Measurements from ENCODE around the gene TFAP2E. TPM values are rescaled to one million over a fixed set of nuclear protein-coding genes. Genes with fewer than 3 reads are reported as not detected.

Gene TFAP2E
- total RNA-seq, 1 donor from 2014 or later: 0.30 TPM

DNA sequence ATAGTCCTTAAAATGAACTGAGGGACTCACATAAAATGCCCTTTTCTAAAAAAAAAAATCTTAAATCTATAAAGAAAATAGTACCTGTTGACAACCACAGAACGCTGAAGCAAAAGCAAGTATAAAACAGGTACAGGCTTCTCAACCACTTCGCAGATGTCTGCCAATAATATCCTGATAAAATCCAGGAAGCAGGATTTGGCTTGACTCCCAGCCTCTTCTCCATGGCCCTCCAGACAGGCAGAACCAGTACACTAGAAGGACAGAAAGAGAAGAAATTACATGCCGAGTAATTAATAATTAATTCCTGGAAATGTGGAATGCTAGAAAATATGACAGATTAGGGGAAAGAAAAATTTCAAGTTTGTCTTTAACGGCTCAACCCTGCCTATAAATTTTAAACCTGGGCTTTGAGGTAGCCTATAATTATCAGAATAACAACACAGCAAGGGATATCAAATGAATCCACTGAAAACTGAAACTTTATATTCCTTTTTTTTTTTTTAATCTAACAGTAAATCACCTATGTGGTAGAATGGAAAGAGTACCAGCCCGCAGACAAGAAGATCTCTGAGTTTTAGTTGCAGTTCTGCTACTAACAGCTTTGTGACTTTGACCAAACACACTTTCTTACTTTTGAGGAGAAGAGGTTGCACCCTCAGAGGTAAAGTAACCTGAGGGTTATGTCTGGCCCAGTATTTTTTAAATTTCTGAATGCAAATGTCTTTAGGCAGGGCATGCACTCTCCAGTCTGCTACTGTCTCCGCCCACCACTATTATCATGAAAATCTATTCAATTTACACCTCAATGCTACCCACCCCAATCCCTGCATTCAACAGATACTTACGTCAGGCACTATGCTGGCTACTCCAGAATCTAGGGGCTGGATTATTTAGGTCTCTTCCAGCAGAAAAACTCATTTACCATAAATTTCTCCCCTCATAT lies 18.6 kb upstream of the TFAP2E start:
- Histone ChIP-seq H3K27me3 (ENCODE audit: low read depth) (no peaks in the 10 kb centered on the region), H3K4me3 (no peak overlapping the region), H3K9me3 (replicated peaks) (no peaks in the 10 kb centered on the region), H3K36me3 (peaks cover 38% of the 10 kb centered on the region), H3K27ac (replicated peaks) (peak overlapping the region; percentile 39), H3K4me1 (peaks cover 62% of the 10 kb centered on the region)
- TF ChIP-seq, protein P1, sequence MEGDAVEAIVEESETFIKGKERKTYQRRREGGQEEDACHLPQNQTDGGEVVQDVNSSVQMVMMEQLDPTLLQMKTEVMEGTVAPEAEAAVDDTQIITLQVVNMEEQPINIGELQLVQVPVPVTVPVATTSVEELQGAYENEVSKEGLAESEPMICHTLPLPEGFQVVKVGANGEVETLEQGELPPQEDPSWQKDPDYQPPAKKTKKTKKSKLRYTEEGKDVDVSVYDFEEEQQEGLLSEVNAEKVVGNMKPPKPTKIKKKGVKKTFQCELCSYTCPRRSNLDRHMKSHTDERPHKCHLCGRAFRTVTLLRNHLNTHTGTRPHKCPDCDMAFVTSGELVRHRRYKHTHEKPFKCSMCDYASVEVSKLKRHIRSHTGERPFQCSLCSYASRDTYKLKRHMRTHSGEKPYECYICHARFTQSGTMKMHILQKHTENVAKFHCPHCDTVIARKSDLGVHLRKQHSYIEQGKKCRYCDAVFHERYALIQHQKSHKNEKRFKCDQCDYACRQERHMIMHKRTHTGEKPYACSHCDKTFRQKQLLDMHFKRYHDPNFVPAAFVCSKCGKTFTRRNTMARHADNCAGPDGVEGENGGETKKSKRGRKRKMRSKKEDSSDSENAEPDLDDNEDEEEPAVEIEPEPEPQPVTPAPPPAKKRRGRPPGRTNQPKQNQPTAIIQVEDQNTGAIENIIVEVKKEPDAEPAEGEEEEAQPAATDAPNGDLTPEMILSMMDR (IDR thresholded peaks at IDR 0.05; ENCODE audit: borderline replicate concordance): no peak
- intact Hi-C loops (cut with micrococcal nuclease): no loop called here
- DNase-seq: no peak

DNA sequence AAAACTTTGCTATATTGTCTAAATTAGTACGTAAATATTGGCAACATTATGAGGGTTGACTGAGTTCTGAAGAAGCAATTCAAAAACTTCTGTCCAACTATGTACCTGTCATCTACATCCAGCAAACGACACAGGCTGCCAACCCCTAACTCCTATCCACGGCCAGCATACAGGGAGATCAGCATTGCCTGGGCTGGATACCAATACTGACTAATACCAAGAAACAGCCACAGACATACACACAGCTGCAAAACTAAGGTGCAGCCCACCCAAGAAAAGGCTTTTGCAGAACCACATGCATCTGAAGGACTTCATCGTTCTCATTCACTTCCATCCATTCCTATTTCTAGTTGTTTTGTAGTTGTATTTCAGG lies 17.9 kb upstream of the TFAP2E start:
- Histone ChIP-seq H3K36me3 (peaks cover 38% of the 10 kb centered on the region), H3K4me1 (peaks cover 68% of the 10 kb centered on the region), H3K9me3 (replicated peaks) (no peaks in the 10 kb centered on the region), H3K27me3 (ENCODE audit: low read depth) (no peaks in the 10 kb centered on the region), H3K27ac (replicated peaks) (peak overlapping the region; percentile 39), H3K4me3 (peak overlapping the region; percentile 85)
- intact Hi-C loops (cut with micrococcal nuclease): no loop called here
- DNase-seq: no peak
- TF ChIP-seq, protein P1 (IDR thresholded peaks at IDR 0.05; ENCODE audit: borderline replicate concordance): no peak

DNA sequence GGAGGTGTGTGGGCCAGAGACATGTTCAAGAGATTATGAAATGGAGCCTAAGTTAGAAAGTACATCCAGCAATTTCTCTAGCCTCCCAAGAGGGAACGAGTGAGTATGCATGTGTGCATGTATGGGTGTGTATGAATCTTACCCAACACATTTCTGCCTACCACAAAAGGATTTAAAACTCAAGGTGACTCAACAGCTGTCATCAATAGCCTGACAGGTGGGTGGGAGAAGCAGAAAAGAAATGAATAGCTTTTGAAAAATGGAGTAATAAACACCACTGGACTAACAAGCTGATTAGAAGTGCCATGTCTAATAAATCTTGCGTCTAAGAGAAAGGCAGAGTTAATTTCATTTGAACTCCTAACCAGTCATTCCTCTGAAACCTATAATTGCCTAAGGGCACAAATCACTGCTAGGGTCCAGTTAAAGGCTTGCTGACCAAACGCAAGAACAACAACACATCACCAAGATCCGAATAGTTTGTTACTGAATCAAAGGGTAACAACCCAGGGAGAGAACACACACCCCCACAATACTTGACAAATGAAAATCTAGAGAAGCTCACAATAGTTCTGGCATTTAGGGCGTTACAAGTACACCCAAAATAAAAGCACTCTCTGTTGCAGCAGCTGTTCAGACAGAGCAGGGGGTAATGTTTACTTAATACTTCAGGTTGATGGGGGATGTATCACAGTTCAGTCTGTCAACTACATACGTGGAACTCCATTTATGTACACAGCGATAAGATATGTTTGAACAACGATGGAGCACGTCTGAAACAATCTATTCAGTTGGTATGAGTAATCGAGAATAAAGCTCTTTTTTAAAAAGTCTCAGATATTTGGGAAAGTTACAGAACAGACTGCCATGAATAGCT lies 17.3 kb upstream of the TFAP2E start:
- TF ChIP-seq, protein P1 (IDR thresholded peaks at IDR 0.05; ENCODE audit: borderline replicate concordance): no peak
- DNase-seq: no peak
- Histone ChIP-seq H3K27me3 (ENCODE audit: low read depth) (no peaks in the 10 kb centered on the region), H3K36me3 (peaks cover 33% of the 10 kb centered on the region), H3K27ac (replicated peaks) (peak overlapping the region; percentile 99), H3K4me1 (peaks cover 74% of the 10 kb centered on the region), H3K4me3 (peak overlapping the region; percentile 85), H3K9me3 (replicated peaks) (no peaks in the 10 kb centered on the region)
- intact Hi-C loops (cut with micrococcal nuclease): no loop called here

DNA sequence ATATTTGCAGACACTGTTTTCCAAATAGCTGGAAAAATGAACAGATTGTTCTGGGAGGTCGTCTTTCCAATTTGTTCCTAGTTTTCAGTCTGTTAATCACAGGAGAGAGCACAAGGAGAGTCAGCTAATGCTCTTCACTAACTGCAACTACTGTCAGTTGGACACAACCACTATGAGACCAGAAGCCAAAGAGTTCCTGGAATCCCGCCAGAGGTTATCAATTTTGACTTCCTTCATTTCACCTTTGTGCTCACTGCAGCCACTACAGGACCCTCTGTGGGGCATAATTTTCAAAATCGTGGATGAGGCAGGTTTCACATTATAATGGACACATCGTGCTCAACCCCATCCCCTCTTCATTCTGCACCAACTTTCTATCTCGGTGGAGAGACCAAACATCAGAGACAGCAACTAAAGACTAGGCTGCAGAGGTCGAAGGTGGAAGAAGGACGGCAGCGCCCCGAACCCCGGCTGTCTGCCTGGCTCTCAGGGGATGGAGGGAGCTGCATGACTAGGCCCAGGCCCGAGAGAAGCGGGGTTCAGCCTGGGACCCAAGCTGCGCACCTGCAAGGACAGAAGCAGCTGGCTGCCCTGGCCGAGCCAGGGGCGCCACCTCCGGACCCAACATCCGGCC lies 16.5 kb upstream of the TFAP2E start:
- H3K36me3 ChIP-seq: peaks cover 25% of the 10 kb centered on the region
- no peak for DNase-seq

More for the DNA sequence above, 16.5 kb upstream of the TFAP2E start:
- Histone ChIP-seq H3K27me3 (ENCODE audit: low read depth) (no peaks in the 10 kb centered on the region), H3K27ac (replicated peaks) (peak overlapping the region; percentile 99), H3K9me3 (replicated peaks) (no peaks in the 10 kb centered on the region), H3K4me3 (peak overlapping the region; percentile 85), H3K4me1 (peaks cover 82% of the 10 kb centered on the region)
- intact Hi-C loops (cut with micrococcal nuclease): no loop called here
- TF ChIP-seq, protein P1 (IDR thresholded peaks at IDR 0.05; ENCODE audit: borderline replicate concordance): no peak

All from left ventricle myocardium inferior (tissue), 1 donor.